ENCODE measurements around the gene ABR. TPM values are rescaled to one million over a fixed set of nuclear protein-coding genes. Genes with fewer than 3 reads are reported as not detected.

ABR gene
- polyA plus RNA-seq, 1 donor from 2014 or later: 34.5 TPM

GRCh38 chr17:1107083-1107776, 72.6 kb downstream of the ABR start:
- Histone ChIP-seq H3K27ac (ENCODE audit: low read length) (peak overlapping the region; percentile 84), H3K9ac (ENCODE audit: low read length) (peak overlapping the region; percentile 90)

GRCh38 chr17:1104222-1104621, 75.6 kb downstream of the ABR start:
- Histone ChIP-seq H3K36me3 (ENCODE audit: insufficient read depth, low read length) (no peaks in the 10 kb centered on the region), H3K4me3 (ENCODE audit: low read length) (no peak overlapping the region), H3K9me3 (ENCODE audit: low read length) (no peaks in the 10 kb centered on the region), H3K27me3 (ENCODE audit: insufficient read depth, low read depth, low read length) (no peaks in the 10 kb centered on the region), H3K9me2 (ENCODE audit: insufficient read depth, low read length) (no peaks in the 10 kb centered on the region), H3K9ac (ENCODE audit: low read length) (no peak overlapping the region), H3K79me2 (replicated peaks; ENCODE audit: insufficient read depth, low read length) (peaks cover 10% of the 10 kb centered on the region), H3K4me2 (ENCODE audit: low read length) (no peak overlapping the region), H2AFZ (ENCODE audit: low read depth, low read length) (no peak overlapping the region), H3F3A (ENCODE audit: insufficient read depth, low read length, poor library complexity, severe bottlenecking) (no peaks in the 10 kb centered on the region), H4K20me1 (ENCODE audit: insufficient read depth) (no peaks in the 10 kb centered on the region), H3K27ac (ENCODE audit: low read length) (no peak overlapping the region)
- no peak for TF ChIP-seq EP300 (conservative IDR thresholded peaks at IDR 0.05; ENCODE audit: poor library complexity, severe bottlenecking)
- TF ChIP-seq REST (IDR thresholded peaks at IDR 0.05; ENCODE audit: borderline replicate concordance): no peak
- no peak for TF ChIP-seq TAF1 (IDR thresholded peaks at IDR 0.05; ENCODE audit: low read depth)
- no peak for TF ChIP-seq RAD21 (conservative IDR thresholded peaks at IDR 0.05)
- TF ChIP-seq POLR2AphosphoS5 (IDR thresholded peaks at IDR 0.05): no peak
- no peak for TF ChIP-seq MXI1 (conservative IDR thresholded peaks at IDR 0.05; ENCODE audit: poor library complexity, severe bottlenecking)

More at GRCh38 chr17:1107083-1107776, 72.6 kb downstream of the ABR start:
- H3K4me2 ChIP-seq (ENCODE audit: low read length): peak overlapping the region; percentile 54
- H3K79me2 ChIP-seq (replicated peaks; ENCODE audit: insufficient read depth, low read length): peaks cover 10% of the 10 kb centered on the region
- no peak for TF ChIP-seq REST (IDR thresholded peaks at IDR 0.05; ENCODE audit: borderline replicate concordance)
- TF ChIP-seq RAD21 (conservative IDR thresholded peaks at IDR 0.05): no peak
- no peak for TF ChIP-seq EP300 (conservative IDR thresholded peaks at IDR 0.05; ENCODE audit: poor library complexity, severe bottlenecking)
- TF ChIP-seq CTCF (IDR thresholded peaks at IDR 0.05; ENCODE audit: poor library complexity, severe bottlenecking): no peak
- TF ChIP-seq SMC3 (conservative IDR thresholded peaks at IDR 0.05; ENCODE audit: poor library complexity): no peak
- no peak for TF ChIP-seq MXI1 (conservative IDR thresholded peaks at IDR 0.05; ENCODE audit: poor library complexity, severe bottlenecking)
- no peak for TF ChIP-seq POLR2AphosphoS5 (IDR thresholded peaks at IDR 0.05)
- no peak for TF ChIP-seq EZH2 (IDR thresholded peaks at IDR 0.05; ENCODE audit: borderline replicate concordance, insufficient read depth, low read length, poor library complexity, severe bottlenecking)
- no peak for TF ChIP-seq TAF1 (IDR thresholded peaks at IDR 0.05; ENCODE audit: low read depth)
- no peaks in the 10 kb centered on the region for H3K27me3 ChIP-seq (ENCODE audit: insufficient read depth, low read depth, low read length)
- peak overlapping the region; percentile 79 for H3K4me3 ChIP-seq (ENCODE audit: low read length)
- H4K20me1 ChIP-seq (ENCODE audit: insufficient read depth): no peaks in the 10 kb centered on the region
- no peaks in the 10 kb centered on the region for H3K9me2 ChIP-seq (ENCODE audit: insufficient read depth, low read length)
- no peak overlapping the region for H2AFZ ChIP-seq (ENCODE audit: low read depth, low read length)
- no peaks in the 10 kb centered on the region for H3K9me3 ChIP-seq (ENCODE audit: low read length)
- H3K36me3 ChIP-seq (ENCODE audit: insufficient read depth, low read length): no peaks in the 10 kb centered on the region
- H3F3A ChIP-seq (ENCODE audit: insufficient read depth, low read length, poor library complexity, severe bottlenecking): no peaks in the 10 kb centered on the region
